CD4-positive, alpha-beta memory T cell (primary cell): ENCODE data around the gene CYB5A. TPM values are rescaled to one million over a fixed set of nuclear protein-coding genes. Genes with fewer than 3 reads are reported as not detected.

Experiments
- CTCF ChIA-PET: fragments of 350-600 bp; sonication (Branson Sonifier 250); formaldehyde crosslinking; loops from one replicate; lab custom pipeline; 2021; ENCODE audit warnings: inconsistent platforms; ENCODE audit not compliant: partially characterized antibody; lab: Charles Lee
- POLR2A ChIA-PET: fragments of 350-600 bp; sonication (Branson Sonifier 250); formaldehyde crosslinking; loops from one replicate; lab custom pipeline; 2021; ENCODE audit not compliant: partially characterized antibody; lab: Charles Lee
- DNase-seq, 5 donors: peaks; one replicate each; pipeline versions ENCODE4 v3.0.0 to v3.0.0-alpha.2; 2020 to 2022; ENCODE audit warnings: mixed read lengths in 1 of 5
- H3K27ac ChIP-seq: one replicate; pipeline ENCODE4 v1.7.0; 2013; ENCODE audit warnings: low read depth, low read length
- H3K27me3 ChIP-seq: 2 replicates; pipeline ENCODE4 v1.7.0; 2013; ENCODE audit warnings: mild to moderate bottlenecking, low read length, moderate library complexity; ENCODE audit not compliant: insufficient read depth
- H3K36me3 ChIP-seq: 2 replicates; pipeline ENCODE4 v1.7.0; 2013; ENCODE audit warnings: mild to moderate bottlenecking, low read length, moderate library complexity; ENCODE audit not compliant: insufficient read depth
- H3K4me1 ChIP-seq: 2 replicates; pipeline ENCODE4 v1.7.0; 2013; ENCODE audit warnings: mild to moderate bottlenecking, low read length, moderate library complexity; ENCODE audit not compliant: insufficient read depth
- H3K4me3 ChIP-seq, 2 donors: one replicate each; pipeline ENCODE4 v1.7.0; 2013; ENCODE audit warnings: low read length in 2 of 2, mild to moderate bottlenecking in 1 of 2
- H3K9me3 ChIP-seq, 2 donors: one replicate each; pipeline ENCODE4 v1.7.0; 2013; ENCODE audit warnings: low read length in 2 of 2, control low read depth in 1 of 2; ENCODE audit not compliant: control insufficient read depth in 1 of 2
- H3K27ac Mint-ChIP-seq, 7 donors: one replicate each; pipeline ENCODE4 v1.8.0; 2020 to 2021; ENCODE audit warnings: mixed read lengths in 7 of 7, mild to moderate bottlenecking in 6 of 7, inconsistent platforms in 3 of 7, moderate library complexity in 3 of 7
- H3K27me3 Mint-ChIP-seq, 2 donors: one replicate each; pipeline ENCODE4 v1.8.0; 2020 to 2021; ENCODE audit warnings: mixed read lengths in 2 of 2
- H3K36me3 Mint-ChIP-seq, 2 donors: one replicate each; pipeline ENCODE4 v1.8.0; 2020 to 2021; ENCODE audit warnings: mixed read lengths in 2 of 2, inconsistent platforms in 1 of 2, mild to moderate bottlenecking in 1 of 2
- H3K4me1 Mint-ChIP-seq, 4 donors: one replicate each; pipeline ENCODE4 v1.8.0; 2020 to 2021; ENCODE audit warnings: mixed read lengths in 4 of 4, mild to moderate bottlenecking in 1 of 4
- H3K4me3 Mint-ChIP-seq, 8 donors: one replicate each; pipeline ENCODE4 v1.8.0; 2020 to 2021; ENCODE audit warnings: mixed read lengths in 8 of 8, mild to moderate bottlenecking in 7 of 8, moderate library complexity in 6 of 8, inconsistent platforms in 3 of 8
- H3K9me3 Mint-ChIP-seq, 8 donors: one replicate each; pipeline ENCODE4 v1.8.0; 2020 to 2021; ENCODE audit warnings: mixed read lengths in 8 of 8, mild to moderate bottlenecking in 5 of 8, inconsistent platforms in 3 of 8, moderate library complexity in 1 of 8
- intact Hi-C: fragments of 100-400 bp; cut with micrococcal nuclease; formaldehyde crosslinking; loops from one replicate; pipeline ENCODE4 v1.15.1; 2023
- polyA plus RNA-seq, 2 donors: library from polyadenylated mRNA; unstranded; fragments of 300-500 nt; fragmentation: Illumina TruSeq; gene quantifications; one replicate each; pipeline ENCODE4 v1.2.3, GENCODE V29; 2021
- total RNA-seq, 2 experiments: library from RNA; stranded (reverse); gene quantifications; one replicate each; pipeline ENCODE4 v1.2.3, GENCODE V29; 2021

Gene CYB5A, protein sequence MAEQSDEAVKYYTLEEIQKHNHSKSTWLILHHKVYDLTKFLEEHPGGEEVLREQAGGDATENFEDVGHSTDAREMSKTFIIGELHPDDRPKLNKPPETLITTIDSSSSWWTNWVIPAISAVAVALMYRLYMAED
- 10 to 100 TPM; 22.8 to 27.0 TPM for total RNA-seq
- 10 to 100 TPM; 61.0 to 86.7 TPM for polyA plus RNA-seq

DNA sequence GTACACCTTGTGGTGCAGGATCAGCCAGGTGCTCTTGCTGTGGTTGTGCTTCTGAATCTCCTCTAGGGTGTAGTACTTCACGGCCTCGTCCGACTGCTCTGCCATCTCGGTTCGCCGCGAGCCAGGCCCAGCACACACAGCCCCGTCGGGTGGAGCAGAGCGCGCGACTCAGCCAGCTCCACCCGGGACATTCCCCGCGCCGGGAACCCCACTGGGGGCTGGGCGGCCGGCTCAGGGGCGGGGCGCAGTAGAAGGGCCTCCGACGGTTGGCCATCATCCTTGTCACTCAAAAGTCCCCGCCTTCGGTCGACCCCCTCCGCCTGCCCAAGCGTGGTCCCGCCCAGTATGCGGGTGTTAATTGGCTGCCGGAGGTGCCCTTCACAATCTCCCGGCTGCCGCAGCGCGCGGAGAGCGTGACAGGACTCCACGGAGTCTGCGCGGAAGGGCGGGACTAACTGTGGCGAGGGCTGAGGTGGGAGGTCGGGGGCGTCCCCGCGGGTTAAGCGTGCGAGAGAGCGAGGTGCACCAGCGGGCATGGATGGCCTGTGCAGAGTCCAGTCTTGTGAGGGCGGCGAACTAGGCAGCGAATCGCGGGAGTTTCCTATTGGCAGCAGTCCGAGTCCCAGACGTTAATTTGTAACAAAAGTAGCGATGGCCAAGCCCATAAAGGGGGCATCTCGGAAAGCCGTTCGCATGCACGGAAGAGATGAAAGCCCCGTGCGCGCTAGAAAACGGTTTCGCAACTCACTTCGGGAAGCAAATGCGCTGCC, at the start of gene CYB5A:
TSS of gene CYB5A (minus strand) at position 193 of the 770 bp plus-strand sequence. CDS start at position 105, 88 bp downstream.
- no peaks in the 10 kb centered on the region for H3K9me3 Mint-ChIP-seq
- H3K4me1 Mint-ChIP-seq, result peaks cover 6 to 20% (median 11%) of the 10 kb centered on the region in 4 donors
- H3K27me3 ChIP-seq, result no peaks in the 10 kb centered on the region
- DNase-seq, result peak; percentile 97 to 99 (median 98)
- intact Hi-C loops, result loop anchor here (1.0 to 5.0 kb wide), 5 partner anchors 80 to 305 kb away; partner anchors contain the start of genes TIMM21 and ZNF407
- POLR2A ChIA-PET, result no interaction called here
- H3K4me3 Mint-ChIP-seq, result peak within 1 kb of the TSS in 3 of 8 donors; percentile 95 to 99 (median 96)
- H3K27ac ChIP-seq, result peak within 1 kb of the TSS; percentile 74
- H3K27ac Mint-ChIP-seq, result peak within 1 kb of the TSS; percentile 65 to 98 (median 88)
- peak within 1 kb of the TSS; percentile 90 to 98 for H3K4me3 ChIP-seq
- H3K36me3 Mint-ChIP-seq, result peaks cover 3 to 6% of the 10 kb centered on the region in 2 donors
- no peaks in the 10 kb centered on the region for H3K36me3 ChIP-seq
- no peaks in the 10 kb centered on the region for H3K9me3 ChIP-seq
- CTCF ChIA-PET, result no interaction called here
- H3K27me3 Mint-ChIP-seq, result no peaks in the 10 kb centered on the region
- peaks cover 13% of the 10 kb centered on the region for H3K4me1 ChIP-seq

DNA sequence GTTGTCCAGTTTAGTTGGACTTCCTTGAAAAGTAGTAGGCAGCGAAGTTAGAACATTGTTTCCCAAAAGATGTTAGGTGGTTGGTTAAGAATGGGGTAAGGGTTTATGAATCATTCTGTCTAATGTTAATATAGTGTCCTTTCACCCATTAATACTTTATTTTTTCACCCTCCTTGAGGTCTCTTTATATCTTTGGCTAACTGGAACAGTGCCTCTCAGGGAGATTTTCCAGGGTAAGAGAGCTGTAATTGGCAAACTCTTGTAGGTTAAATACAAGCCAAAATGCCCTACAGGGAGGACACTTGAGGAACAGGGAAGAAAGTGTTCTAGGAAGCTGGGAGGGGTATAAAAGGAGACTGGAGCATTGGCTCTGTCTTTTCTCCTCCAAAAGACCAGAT, 46.1 kb upstream of the CYB5A start:
- H3K9me3 ChIP-seq, result no peaks in the 10 kb centered on the region
- H3K36me3 ChIP-seq, result no peaks in the 10 kb centered on the region
- H3K27me3 Mint-ChIP-seq, result peaks cover 3 to 9% of the 10 kb centered on the region in 2 donors
- no peaks in the 10 kb centered on the region for H3K27me3 ChIP-seq
- no peak overlapping the region for H3K4me3 ChIP-seq
- intact Hi-C loops, result no loop called here
- H3K9me3 Mint-ChIP-seq, result peaks cover 0 to 5% (median 0%) of the 10 kb centered on the region in 8 donors
- DNase-seq, result no peak
- H3K4me3 Mint-ChIP-seq, result no peak overlapping the region
- no peak overlapping the region for H3K27ac ChIP-seq
- ChIA-PET CTCF (interaction anchor here (1.6 to 1.9 kb wide), 2 partner anchors 12 to 140 kb away, joined by 3 to 5 read pairs; no protein-coding TSS in a partner anchor), POLR2A (no interaction called here)
- no peaks in the 10 kb centered on the region for H3K4me1 Mint-ChIP-seq
- no peaks in the 10 kb centered on the region for H3K36me3 Mint-ChIP-seq
- H3K27ac Mint-ChIP-seq, result no peak overlapping the region
- H3K4me1 ChIP-seq, result no peaks in the 10 kb centered on the region

DNA sequence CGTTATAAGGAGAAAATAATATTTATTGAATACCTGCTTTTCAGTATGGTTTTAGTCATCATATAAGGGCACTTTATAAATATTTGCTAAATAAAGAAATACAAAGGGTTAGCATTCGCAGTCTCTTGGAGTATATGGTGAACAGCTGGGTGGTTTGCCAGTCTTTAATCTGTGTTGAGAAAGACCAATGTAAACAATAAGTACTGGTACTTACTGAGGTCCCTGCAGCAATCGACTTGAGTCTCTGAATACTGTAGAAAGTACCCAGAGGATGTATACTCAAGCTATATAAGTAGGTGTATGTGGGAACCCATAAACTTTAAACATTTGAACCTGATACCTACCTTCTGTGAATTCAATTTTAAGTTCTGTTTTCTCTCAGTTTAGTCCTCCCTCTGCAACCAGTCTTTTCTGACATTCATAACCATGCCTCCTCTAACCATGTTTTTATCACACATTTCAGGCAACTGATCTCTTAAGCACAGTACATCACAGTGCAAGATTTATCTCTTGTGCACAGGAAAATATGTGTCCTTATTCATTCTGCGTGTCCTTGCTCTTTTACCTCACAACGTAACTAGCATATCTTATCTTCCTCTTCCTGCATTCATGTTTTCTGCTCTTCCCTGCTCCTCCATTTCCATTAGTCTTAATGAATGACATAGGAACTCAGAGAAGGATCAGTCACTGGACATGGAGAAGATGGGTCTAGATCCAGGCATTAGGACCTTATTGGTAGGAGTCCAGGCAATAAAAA, 45.6 kb upstream of the CYB5A start:
- Histone ChIP-seq H3K27ac (no peak overlapping the region), H3K9me3 (no peaks in the 10 kb centered on the region), H3K36me3 (no peaks in the 10 kb centered on the region), H3K27me3 (no peaks in the 10 kb centered on the region), H3K4me3 (no peak overlapping the region), H3K4me1 (no peaks in the 10 kb centered on the region)
- Mint-ChIP-seq H3K9me3 (peaks cover 0 to 9% (median 0%) of the 10 kb centered on the region in 8 donors), H3K36me3 (no peaks in the 10 kb centered on the region), H3K4me1 (no peaks in the 10 kb centered on the region), H3K27ac (no peak overlapping the region), H3K27me3 (peaks cover 3 to 9% of the 10 kb centered on the region in 2 donors), H3K4me3 (no peak overlapping the region)
- ChIA-PET CTCF (interaction anchor here (1.6 to 1.9 kb wide), 2 partner anchors 11 to 140 kb away, joined by 3 to 5 read pairs; no protein-coding TSS in a partner anchor), POLR2A (interaction anchor here (0.6 kb wide), 1 partner anchor 158 kb away, joined by 3 read pairs; no protein-coding TSS in a partner anchor)
- DNase-seq, result no peak
- intact Hi-C loops, result no loop called here

DNA sequence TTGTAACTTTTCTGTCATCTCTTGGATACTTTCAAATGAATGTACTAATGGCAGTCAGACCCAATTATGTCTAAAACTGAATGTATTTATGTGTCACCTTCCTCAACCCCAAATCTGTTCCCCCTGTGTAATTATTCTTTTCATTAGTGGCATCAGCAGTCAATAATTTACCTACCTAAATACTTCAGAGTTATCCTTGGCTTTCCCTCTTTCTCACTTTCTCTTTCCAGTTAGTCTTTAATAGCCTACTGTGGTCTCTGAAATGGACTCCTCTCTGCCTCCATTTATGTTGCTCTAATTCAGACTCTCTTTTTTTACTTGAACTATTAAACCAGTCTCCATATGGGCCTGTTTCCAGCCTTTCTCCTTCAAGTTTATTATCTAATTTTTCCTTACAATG, 44.9 kb upstream of the CYB5A start:
- no peaks in the 10 kb centered on the region for H3K27me3 ChIP-seq
- H3K9me3 Mint-ChIP-seq, result peaks cover 0 to 9% (median 0%) of the 10 kb centered on the region in 8 donors
- ChIA-PET POLR2A (interaction anchor here (0.6 kb wide), 1 partner anchor 159 kb away, joined by 3 read pairs; no protein-coding TSS in a partner anchor), CTCF (no interaction called here)
- no peaks in the 10 kb centered on the region for H3K4me1 ChIP-seq
- H3K4me3 Mint-ChIP-seq, result no peak overlapping the region
- H3K27ac ChIP-seq, result no peak overlapping the region
- DNase-seq, result no peak
- H3K4me1 Mint-ChIP-seq, result no peaks in the 10 kb centered on the region
- H3K36me3 Mint-ChIP-seq, result no peaks in the 10 kb centered on the region
- H3K27me3 Mint-ChIP-seq, result peaks cover 3 to 8% of the 10 kb centered on the region in 2 donors
- H3K4me3 ChIP-seq, result no peak overlapping the region
- intact Hi-C loops, result no loop called here
- H3K36me3 ChIP-seq, result no peaks in the 10 kb centered on the region
- no peak overlapping the region for H3K27ac Mint-ChIP-seq
- H3K9me3 ChIP-seq, result no peaks in the 10 kb centered on the region

DNA sequence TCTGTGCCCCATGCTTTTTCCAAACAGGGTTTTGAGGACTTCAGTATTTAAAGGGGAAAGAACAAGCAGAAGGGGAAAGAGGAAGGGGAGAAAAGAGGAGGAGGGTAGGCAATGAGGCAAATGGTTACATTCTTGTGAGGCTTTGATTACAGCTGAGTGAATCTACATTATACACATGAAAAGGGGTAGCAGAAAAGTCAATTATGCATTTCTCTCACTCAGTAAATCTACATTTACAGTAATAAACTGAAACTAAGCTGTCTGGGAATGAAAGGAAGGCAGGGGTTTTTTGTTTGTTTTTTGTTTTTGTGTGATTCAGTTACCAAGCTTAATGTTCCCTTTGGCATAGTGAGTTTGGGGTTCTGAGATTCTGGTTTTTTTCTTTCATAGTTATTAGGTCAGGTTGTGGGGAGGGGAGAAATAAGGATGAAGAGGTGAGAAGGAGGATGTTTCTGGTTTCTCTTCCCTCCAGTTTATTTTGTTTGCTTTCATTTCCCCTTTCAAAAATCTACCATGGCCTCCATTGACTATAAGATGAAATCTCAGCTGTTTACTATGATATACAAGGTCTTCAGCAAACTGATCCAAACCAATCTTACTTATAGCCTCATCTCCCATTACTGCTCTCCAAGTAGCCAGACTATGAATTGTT, 42.6 kb upstream of the CYB5A start:
- CTCF ChIA-PET, result interaction anchor here (1.0 kb wide), 1 partner anchor 159 kb away, joined by 4 read pairs; no protein-coding TSS in a partner anchor
- no peaks in the 10 kb centered on the region for H3K36me3 ChIP-seq
- H3K9me3 ChIP-seq, result no peaks in the 10 kb centered on the region
- Mint-ChIP-seq H3K27me3 (peaks cover 8% of the 10 kb centered on the region in 2 donors), H3K27ac (no peak overlapping the region), H3K36me3 (no peaks in the 10 kb centered on the region), H3K9me3 (peaks cover 0 to 9% (median 0%) of the 10 kb centered on the region in 8 donors), H3K4me1 (no peaks in the 10 kb centered on the region), H3K4me3 (no peak overlapping the region)
- no peaks in the 10 kb centered on the region for H3K27me3 ChIP-seq
- H3K4me1 ChIP-seq, result no peaks in the 10 kb centered on the region
- intact Hi-C loops, result no loop called here
- no peak overlapping the region for H3K27ac ChIP-seq
- no peak for DNase-seq
- H3K4me3 ChIP-seq, result no peak overlapping the region
- POLR2A ChIA-PET, result no interaction called here

DNA sequence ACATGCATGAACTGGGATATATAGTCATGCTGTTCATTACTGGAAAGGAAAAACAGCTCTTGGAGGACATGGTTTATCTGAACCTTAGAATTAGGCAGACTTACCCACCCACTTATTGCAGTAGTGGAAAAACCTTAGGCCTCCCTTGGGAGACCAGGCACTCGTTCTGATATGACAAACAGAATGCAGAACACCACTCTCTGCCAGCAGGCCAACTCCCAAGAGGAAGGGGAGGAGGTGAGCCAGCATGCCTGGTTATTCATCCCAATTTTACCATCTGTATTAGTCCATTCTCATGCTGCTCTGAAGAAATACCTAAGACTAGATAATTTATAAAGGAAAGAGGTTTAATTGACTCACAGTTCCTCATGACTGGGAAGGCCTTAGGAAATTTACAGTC, 41.3 kb upstream of the CYB5A start:
- Histone ChIP-seq H3K9me3 (no peaks in the 10 kb centered on the region), H3K4me3 (no peak overlapping the region), H3K36me3 (no peaks in the 10 kb centered on the region), H3K4me1 (no peaks in the 10 kb centered on the region), H3K27me3 (no peaks in the 10 kb centered on the region), H3K27ac (no peak overlapping the region)
- no peak overlapping the region for H3K4me3 Mint-ChIP-seq
- peaks cover 0 to 9% (median 0%) of the 10 kb centered on the region in 8 donors for H3K9me3 Mint-ChIP-seq
- H3K36me3 Mint-ChIP-seq, result no peaks in the 10 kb centered on the region
- peaks cover 8% of the 10 kb centered on the region in 2 donors for H3K27me3 Mint-ChIP-seq
- H3K4me1 Mint-ChIP-seq, result no peaks in the 10 kb centered on the region
- POLR2A ChIA-PET, result no interaction called here
- CTCF ChIA-PET, result no interaction called here
- H3K27ac Mint-ChIP-seq, result no peak overlapping the region
- DNase-seq, result no peak
- intact Hi-C loops, result no loop called here
